OCI-LY7 (cell line): ENCODE measurements around the gene SPNS2. TPM values are rescaled to one million over a fixed set of nuclear protein-coding genes. Genes with fewer than 3 reads are reported as not detected.

Experiments
- BruUV-seq: library from RNA; stranded (reverse); fragments of 400-500 nt; replicated peaks from 2 replicates; lab custom pipeline; 2021; lab: Mats Ljungman, UMichigan
- CTCF ChIA-PET: fragments of 300-600 bp; sonication (Branson Sonifier 250); formaldehyde crosslinking; loops from one replicate; lab custom pipeline; 2022; ENCODE audit warnings: antibody characterized with exemption; ENCODE audit not compliant: unreplicated experiment; lab: Charles Lee
- POLR2A ChIA-PET: fragments of 300-600 bp; sonication (Branson Sonifier 250); formaldehyde crosslinking; loops from one replicate; lab custom pipeline; 2022; ENCODE audit warnings: antibody characterized with exemption; lab: Charles Lee
- DNase-seq: peaks from one replicate; pipeline ENCODE4 v3.0.0-alpha.2; 2015; ENCODE audit warnings: low spot score
- H2AFZ ChIP-seq: fragments of 200-600 bp; sonication (generic), shearing (Covaris generic); 2 replicates; pipeline ENCODE4 v1.6.1; 2014; ENCODE audit warnings: mild to moderate bottlenecking, antibody characterized with exemption, low read length, moderate library complexity
- H3K27ac ChIP-seq: fragments of 200-600 bp; sonication (generic); 2 replicates; pipeline ENCODE4 v1.5.1; 2014; ENCODE audit warnings: mixed run types, low read depth, mild to moderate bottlenecking, moderate library complexity, low read length, inconsistent platforms; ENCODE audit not compliant: poor library complexity, severe bottlenecking
- H3K36me3 ChIP-seq: fragments of 200-600 bp; sonication (generic); 2 replicates; pipeline ENCODE4 v1.6.1; 2014; ENCODE audit warnings: mild to moderate bottlenecking, antibody characterized with exemption, low read length, moderate library complexity, mixed read lengths; ENCODE audit not compliant: insufficient read depth
- H3K4me1 ChIP-seq: fragments of 200-600 bp; sonication (generic); 2 replicates; pipeline ENCODE4 v1.5.1; 2014; ENCODE audit warnings: mild to moderate bottlenecking, low read length; ENCODE audit not compliant: insufficient read depth, poor library complexity, severe bottlenecking
- H3K4me2 ChIP-seq: fragments of 200-600 bp; sonication (generic); 2 replicates; pipeline ENCODE4 v1.6.1; 2014; ENCODE audit warnings: mild to moderate bottlenecking, low read length
- H3K4me3 ChIP-seq: fragments of 200-600 bp; sonication (generic); 2 replicates; pipeline ENCODE4 v1.5.1; 2014; ENCODE audit warnings: mild to moderate bottlenecking, low read depth, low read length; ENCODE audit not compliant: poor library complexity, severe bottlenecking
- H3K79me2 ChIP-seq: fragments of 200-600 bp; sonication (generic); 2 replicates; pipeline ENCODE4 v1.6.1; 2016; ENCODE audit warnings: low read depth, mild to moderate bottlenecking, low read length, moderate library complexity, mixed read lengths; ENCODE audit not compliant: insufficient read depth
- H3K9me2 ChIP-seq: fragments of 200-600 bp; sonication (generic); 2 replicates; pipeline ENCODE4 v1.6.1; 2016; ENCODE audit warnings: mild to moderate bottlenecking, low read length, mixed read lengths; ENCODE audit not compliant: insufficient read depth
- H3K9me3 ChIP-seq: fragments of 200-600 bp; sonication (generic); 2 replicates; pipeline ENCODE4 v1.6.1; 2014; ENCODE audit warnings: mild to moderate bottlenecking, mixed run types, low read length, mixed read lengths
- H4K20me1 ChIP-seq: fragments of 200-600 bp; sonication (generic); 2 replicates; pipeline ENCODE4 v1.6.1; 2014; ENCODE audit warnings: mild to moderate bottlenecking, antibody characterized with exemption, low read length, moderate library complexity, mixed read lengths; ENCODE audit not compliant: insufficient read depth
- CTCF ChIP-seq: fragments of 200-600 bp; sonication (generic); conservative IDR thresholded peaks from 2 replicates; pipeline ENCODE4 v1.5.1; 2014; ENCODE audit warnings: mild to moderate bottlenecking, antibody characterized with exemption, low read length, moderate library complexity, mixed read lengths
- EZH2phosphoT487 ChIP-seq: fragments of 200-600 bp; sonication (generic); IDR thresholded peaks from 2 replicates; pipeline ENCODE4 v1.6.1; 2018; ENCODE audit warnings: low read depth, borderline replicate concordance, mild to moderate bottlenecking, mixed run types, antibody characterized with exemption, low read length, moderate library complexity, mixed read lengths
- intact Hi-C: fragments of 100-400 bp; cut with micrococcal nuclease; formaldehyde crosslinking; loops from one replicate; pipeline ENCODE4 v1.10.0; 2022; ENCODE audit not compliant: unreplicated experiment
- total RNA-seq, 2 experiments: library from RNA; depleted of rRNA in 1 of 2; stranded (reverse); fragments of >200 nt in 1 of 2; shearing (Covaris generic) in 1 of 2; gene quantifications; 2 replicates each; pipeline ENCODE4 v1.2.3, GENCODE V29; 2014 to 2022

SPNS2 gene
- total RNA-seq, 2 experiments from 2014 or later = 1.6 to 5.4 TPM

- no peaks in the 10 kb centered on the region for H3K4me1 ChIP-seq
- H2AFZ ChIP-seq = no peak overlapping the region
- ChIA-PET CTCF (no interaction called here), POLR2A (interaction anchor here (2.7 kb wide), 1 partner anchor 14 kb away, joined by 15 read pairs; no protein-coding TSS in a partner anchor)
- H3K4me2 ChIP-seq = no peak overlapping the region
- intact Hi-C loops = no loop called here
- BruUV-seq = no TSS peak
- no peaks in the 10 kb centered on the region for H4K20me1 ChIP-seq
- H3K27ac ChIP-seq = no peak overlapping the region
- TF ChIP-seq CTCF = no peak
- no peak for TF ChIP-seq EZH2phosphoT487
- no peaks in the 10 kb centered on the region for H3K79me2 ChIP-seq
- peaks cover 10% of the 10 kb centered on the region; the same call in 1 of the 2 replicates for H3K36me3 ChIP-seq
- no peak for DNase-seq
- H3K4me3 ChIP-seq = no peak overlapping the region
- no peaks in the 10 kb centered on the region for H3K9me3 ChIP-seq
- H3K9me2 ChIP-seq = no peaks in the 10 kb centered on the region
These were observed 47.9 kb upstream of the SPNS2 start for GRCh38 chr17:4450710-4451316.

- CTCF ChIA-PET = no interaction called here
- no peak overlapping the region for H3K4me3 ChIP-seq
- H3K9me2 ChIP-seq = no peaks in the 10 kb centered on the region
- BruUV-seq = no TSS peak
- no peak for DNase-seq
- H3K9me3 ChIP-seq = no peaks in the 10 kb centered on the region
- intact Hi-C loops = no loop called here
- POLR2A ChIA-PET = interaction anchor here (2.7 kb wide), 1 partner anchor 18 kb away, joined by 15 read pairs; no protein-coding TSS in a partner anchor
- H3K27ac ChIP-seq = no peak overlapping the region
- H2AFZ ChIP-seq = no peak overlapping the region
- H4K20me1 ChIP-seq = no peaks in the 10 kb centered on the region; the same call in 1 of the 2 replicates
- no peaks in the 10 kb centered on the region for H3K4me1 ChIP-seq
- no peaks in the 10 kb centered on the region for H3K79me2 ChIP-seq
- no peak overlapping the region for H3K4me2 ChIP-seq
- H3K36me3 ChIP-seq = peaks cover 7% of the 10 kb centered on the region
- TF ChIP-seq CTCF = no peak
- TF ChIP-seq EZH2phosphoT487 = no peak
These were observed 44.7 kb upstream of the SPNS2 start for GRCh38 chr17:4453812-4454591.

GRCh38 chr17:4460661-4461060 is 38.0 kb upstream of the SPNS2 start:
- H3K4me1 ChIP-seq = no peaks in the 10 kb centered on the region
- peaks cover 27% of the 10 kb centered on the region for H3K36me3 ChIP-seq
- BruUV-seq = no TSS peak
- no peaks in the 10 kb centered on the region for H3K9me2 ChIP-seq
- no peak overlapping the region for H3K4me3 ChIP-seq
- H2AFZ ChIP-seq = no peak overlapping the region
- intact Hi-C loops = no loop called here
- no peaks in the 10 kb centered on the region for H3K79me2 ChIP-seq
- ChIA-PET CTCF (no interaction called here), POLR2A (no interaction called here)
- H3K27ac ChIP-seq = no peak overlapping the region
- no peak overlapping the region for H3K4me2 ChIP-seq
- TF ChIP-seq EZH2phosphoT487 = no peak
- no peak for TF ChIP-seq CTCF
- no peak for DNase-seq
- H4K20me1 ChIP-seq = no peaks in the 10 kb centered on the region; the same call in 1 of the 2 replicates
- H3K9me3 ChIP-seq = 0 out of 2 replicates have a peak, but pooled peaks cover 6% of the 10 kb centered on the region
